Measurements from ENCODE around the gene ARHGEF9.

The ARHGEF9 gene

GRCh38 chrX:63719633-63720032, 65.4 kb downstream of the ARHGEF9 start:
- Histone ChIP-seq H3K9me3 (ENCODE audit: insufficient read depth, low read length) (no peaks in the 10 kb centered on the region), H3K27me3 (ENCODE audit: low read length) (no peaks in the 10 kb centered on the region), H3K9me2 (replicated peaks; ENCODE audit: insufficient read depth, low read length) (no peaks in the 10 kb centered on the region), H3F3A (ENCODE audit: insufficient read depth) (no peaks in the 10 kb centered on the region), H3K4me2 (ENCODE audit: low read depth, low read length, poor library complexity, severe bottlenecking) (no peak overlapping the region), H4K20me1 (ENCODE audit: low read depth, low read length) (no peaks in the 10 kb centered on the region), H3K4me3 (ENCODE audit: insufficient read depth, low read length, poor library complexity, severe bottlenecking) (no peak overlapping the region), H3K79me2 (ENCODE audit: insufficient read depth, low read length) (no peaks in the 10 kb centered on the region), H2AFZ (ENCODE audit: low read depth, low read length, severe bottlenecking) (no peak overlapping the region), H3K36me3 (ENCODE audit: low read length) (0 out of 2 replicates have a peak, but pooled peaks cover 5% of the 10 kb centered on the region), H3K27ac (ENCODE audit: low read depth, low read length) (no peak overlapping the region), H3K9ac (ENCODE audit: low read length) (no peak overlapping the region)
- no peak for TF ChIP-seq CTCF (IDR thresholded peaks at IDR 0.05; ENCODE audit: insufficient read depth, low read length, poor library complexity, severe bottlenecking)
- TF ChIP-seq EZH2phosphoT487 (conservative IDR thresholded peaks at IDR 0.05; ENCODE audit: low read length): no peak

GRCh38 chrX:63718010-63718694, 66.9 kb downstream of the ARHGEF9 start:
- TF ChIP-seq EZH2phosphoT487 (conservative IDR thresholded peaks at IDR 0.05; ENCODE audit: low read length) (no peak), CTCF (IDR thresholded peaks at IDR 0.05; ENCODE audit: insufficient read depth, low read length, poor library complexity, severe bottlenecking) (no peak)
- no peaks in the 10 kb centered on the region for H3K9me3 ChIP-seq (ENCODE audit: insufficient read depth, low read length)

GRCh38 chrX:63713526-63713925, 71.5 kb downstream of the ARHGEF9 start:
- no peaks in the 10 kb centered on the region for H4K20me1 ChIP-seq (ENCODE audit: low read depth, low read length)
- no peak overlapping the region for H3K27ac ChIP-seq (ENCODE audit: low read depth, low read length)
- no peaks in the 10 kb centered on the region for H3K9me3 ChIP-seq (ENCODE audit: insufficient read depth, low read length)
- H3K27me3 ChIP-seq (ENCODE audit: low read length): no peaks in the 10 kb centered on the region
- no peaks in the 10 kb centered on the region for H3K9me2 ChIP-seq (replicated peaks; ENCODE audit: insufficient read depth, low read length)
- TF ChIP-seq EZH2phosphoT487 (conservative IDR thresholded peaks at IDR 0.05; ENCODE audit: low read length) (no peak), CTCF (IDR thresholded peaks at IDR 0.05; ENCODE audit: insufficient read depth, low read length, poor library complexity, severe bottlenecking) (no peak)
- no peaks in the 10 kb centered on the region for H3K79me2 ChIP-seq (ENCODE audit: insufficient read depth, low read length)
- no peak overlapping the region for H3K4me3 ChIP-seq (ENCODE audit: insufficient read depth, low read length, poor library complexity, severe bottlenecking)
- no peak overlapping the region for H3K9ac ChIP-seq (ENCODE audit: low read length)
- H2AFZ ChIP-seq (ENCODE audit: low read depth, low read length, severe bottlenecking): no peak overlapping the region
- no peaks in the 10 kb centered on the region for H3F3A ChIP-seq (ENCODE audit: insufficient read depth)
- 0 out of 2 replicates have a peak, but pooled peaks cover 3% of the 10 kb centered on the region for H3K36me3 ChIP-seq (ENCODE audit: low read length)
- no peak overlapping the region for H3K4me2 ChIP-seq (ENCODE audit: low read depth, low read length, poor library complexity, severe bottlenecking)

More at GRCh38 chrX:63718010-63718694, 66.9 kb downstream of the ARHGEF9 start:
- H3K79me2 ChIP-seq (ENCODE audit: insufficient read depth, low read length): no peaks in the 10 kb centered on the region
- H4K20me1 ChIP-seq (ENCODE audit: low read depth, low read length): no peaks in the 10 kb centered on the region
- no peaks in the 10 kb centered on the region for H3K27me3 ChIP-seq (ENCODE audit: low read length)
- H3K9ac ChIP-seq (ENCODE audit: low read length): no peak overlapping the region
- H2AFZ ChIP-seq (ENCODE audit: low read depth, low read length, severe bottlenecking): no peak overlapping the region
- no peak overlapping the region for H3K27ac ChIP-seq (ENCODE audit: low read depth, low read length)
- no peaks in the 10 kb centered on the region for H3K9me2 ChIP-seq (replicated peaks; ENCODE audit: insufficient read depth, low read length)
- H3F3A ChIP-seq (ENCODE audit: insufficient read depth): no peaks in the 10 kb centered on the region
- H3K4me2 ChIP-seq (ENCODE audit: low read depth, low read length, poor library complexity, severe bottlenecking): no peak overlapping the region
- 0 out of 2 replicates have a peak, but pooled peaks cover 3% of the 10 kb centered on the region for H3K36me3 ChIP-seq (ENCODE audit: low read length)
- no peak overlapping the region for H3K4me3 ChIP-seq (ENCODE audit: insufficient read depth, low read length, poor library complexity, severe bottlenecking)
